KMS-11 (cell line): ENCODE measurements around the gene DDX24.

Experiments used
- H2AFZ ChIP-seq: fragments of 200-600 bp; sonication (generic); 2 replicates; pipeline ENCODE4 v1.6.1; 2016; ENCODE audit warnings: antibody characterized with exemption, mixed run types, low read depth
- H3K27ac ChIP-seq: fragments of 200-600 bp; sonication (generic); 2 replicates; pipeline ENCODE4 v1.6.1; 2016; ENCODE audit warnings: mild to moderate bottlenecking, mixed run types
- H3K27me3 ChIP-seq: fragments of 200-600 bp; sonication (generic); 2 replicates; pipeline ENCODE4 v1.6.1; 2017; ENCODE audit warnings: mild to moderate bottlenecking, low read depth, mixed run types, moderate library complexity; ENCODE audit not compliant: insufficient read depth
- H3K36me3 ChIP-seq: fragments of 200-600 bp; sonication (generic); 2 replicates; pipeline ENCODE4 v1.6.1; 2017; ENCODE audit warnings: mild to moderate bottlenecking, mixed run types; ENCODE audit not compliant: insufficient read depth
- H3K4me1 ChIP-seq: fragments of 200-600 bp; sonication (generic); 2 replicates; pipeline ENCODE4 v1.6.1; 2016; ENCODE audit warnings: mild to moderate bottlenecking, low read depth, mixed run types; ENCODE audit not compliant: poor library complexity, severe bottlenecking
- H3K4me2 ChIP-seq: fragments of 200-600 bp; sonication (generic); 2 replicates; pipeline ENCODE4 v1.7.0; 2016; ENCODE audit warnings: mild to moderate bottlenecking, mixed run types
- H3K4me3 ChIP-seq: fragments of 200-600 bp; sonication (generic); IDR thresholded peaks from 2 replicates; pipeline ENCODE4 v1.6.1; 2017; ENCODE audit warnings: low read depth, low read length, mixed read lengths; ENCODE audit not compliant: insufficient read depth
- H3K79me2 ChIP-seq: fragments of 200-600 bp; sonication (generic); 2 replicates; pipeline ENCODE4 v1.6.1; 2016; ENCODE audit warnings: low read depth, mixed run types; ENCODE audit not compliant: insufficient read depth
- H3K9ac ChIP-seq: fragments of 200-600 bp; sonication (generic); 2 replicates; pipeline ENCODE4 v1.6.1; 2016; ENCODE audit warnings: mild to moderate bottlenecking, mixed run types
- H4K20me1 ChIP-seq: fragments of 200-600 bp; sonication (generic); 2 replicates; pipeline ENCODE4 v1.6.1; 2016; ENCODE audit warnings: mild to moderate bottlenecking, mixed run types; ENCODE audit not compliant: insufficient read depth
- CTCF ChIP-seq: fragments of 200-600 bp; sonication (generic); conservative IDR thresholded peaks from 2 replicates; pipeline ENCODE4 v1.6.1; 2017; ENCODE audit warnings: low read depth, mild to moderate bottlenecking, antibody characterized with exemption, low read length, moderate library complexity, mixed read lengths

The DDX24 gene

GRCh38 chr14:94104731-94105130, 23.7 kb upstream of the DDX24 start:
- Histone ChIP-seq H3K9ac (no peak overlapping the region), H3K4me1 (no peaks in the 10 kb centered on the region), H3K27me3 (no peaks in the 10 kb centered on the region), H4K20me1 (no peaks in the 10 kb centered on the region), H3K27ac (no peak overlapping the region), H3K4me2 (no peak overlapping the region), H2AFZ (no peak overlapping the region), H3K79me2 (no peaks in the 10 kb centered on the region), H3K4me3 (no peak overlapping the region), H3K36me3 (no peaks in the 10 kb centered on the region)
- TF ChIP-seq CTCF: no peak

- Histone ChIP-seq H4K20me1 (no peaks in the 10 kb centered on the region), H2AFZ (no peak overlapping the region), H3K4me2 (no peak overlapping the region), H3K27ac (no peak overlapping the region), H3K4me3 (no peak overlapping the region), H3K9ac (no peak overlapping the region), H3K36me3 (no peaks in the 10 kb centered on the region), H3K79me2 (no peaks in the 10 kb centered on the region), H3K27me3 (no peaks in the 10 kb centered on the region), H3K4me1 (no peaks in the 10 kb centered on the region)
- no peak for TF ChIP-seq CTCF
These were observed 22.6 kb upstream of the DDX24 start for GRCh38 chr14:94103554-94104150.

GRCh38 chr14:94102768-94103482, 21.9 kb upstream of the DDX24 start:
- Histone ChIP-seq H3K27me3 (no peaks in the 10 kb centered on the region), H4K20me1 (no peaks in the 10 kb centered on the region), H3K4me1 (no peaks in the 10 kb centered on the region), H3K79me2 (no peaks in the 10 kb centered on the region), H3K4me2 (no peak overlapping the region), H3K4me3 (no peak overlapping the region), H3K36me3 (no peaks in the 10 kb centered on the region), H3K9ac (no peak overlapping the region), H3K27ac (no peak overlapping the region), H2AFZ (no peak overlapping the region)
- TF ChIP-seq CTCF: no peak

GRCh38 chr14:94101748-94102147, 20.7 kb upstream of the DDX24 start:
- Histone ChIP-seq H2AFZ (no peak overlapping the region), H3K27me3 (no peaks in the 10 kb centered on the region), H3K27ac (no peak overlapping the region), H3K9ac (no peak overlapping the region), H4K20me1 (no peaks in the 10 kb centered on the region), H3K4me1 (no peaks in the 10 kb centered on the region), H3K36me3 (no peaks in the 10 kb centered on the region), H3K4me3 (no peak overlapping the region), H3K79me2 (no peaks in the 10 kb centered on the region), H3K4me2 (no peak overlapping the region)
- TF ChIP-seq CTCF: no peak
